Tibial artery (tissue), 4 donors: Measurements from ENCODE around the gene TMEM123.
A peak's percentile ranks its signal among the peaks of the same experiment; 100 is the strongest.

Experiments used
- DNase-seq, 2 donors: peaks; one replicate each; pipeline ENCODE4 v3.0.0-alpha.2; 2019
- H3K27ac ChIP-seq, 2 donors: fragments of 200-600 bp; sonication (generic) in 1 of 2; 1 replicate in 1 of 2; 2 replicates in 1 of 2; pipeline ENCODE4 v1.5.1; 2018 to 2019; ENCODE audit warnings: mild to moderate bottlenecking in 1 of 2
- H3K27me3 ChIP-seq, 2 donors: fragments of 200-600 bp; sonication (generic) in 1 of 2; one replicate each; pipeline versions ENCODE4 v1.5.1 to v1.6.0; 2016 to 2019
- H3K36me3 ChIP-seq, 3 donors: fragments of 200-600 bp; sonication (generic) in 2 of 3; one replicate each; pipeline ENCODE4 v1.5.1; 2016 to 2019; ENCODE audit warnings: mild to moderate bottlenecking in 2 of 3
- H3K4me1 ChIP-seq, 4 donors: fragments of 200-600 bp; sonication (generic) in 2 of 4; 1 replicate in 3 of 4; 2 replicates in 1 of 4; pipeline ENCODE4 v1.5.1; 2016 to 2019
- H3K4me3 ChIP-seq, 2 donors: fragments of 200-600 bp; sonication (generic) in 1 of 2; 1 replicate in 1 of 2; 2 replicates in 1 of 2; pipeline ENCODE4 v1.5.1; 2018 to 2019; ENCODE audit warnings: mild to moderate bottlenecking in 2 of 2
- H3K9me3 ChIP-seq, 3 donors: fragments of 200-600 bp; sonication (generic) in 1 of 3; one replicate each; pipeline ENCODE4 v1.5.1; 2016 to 2019
- intact Hi-C: fragments of 100-400 bp; cut with DNase I; formaldehyde crosslinking; loops from one replicate; pipeline ENCODE4 v1.15.0; 2023; ENCODE audit warnings: low total_unique reads
- TF ChIP-seq, protein P1 (sequence below), 2 experiments: fragments of 200-600 bp in 1 of 2; fragments of 450-650 bp in 1 of 2; IDR thresholded peaks; one replicate each; pipeline ENCODE4 v1.5.1; 2017 to 2019; ENCODE audit warnings: antibody characterized with exemption in 2 of 2, mild to moderate bottlenecking in 1 of 2, moderate library complexity in 1 of 2

TMEM123 gene

GRCh38 chr11:102495161-102496042 is 42.8 kb upstream of the TMEM123 start:
- TF ChIP-seq, protein P1, sequence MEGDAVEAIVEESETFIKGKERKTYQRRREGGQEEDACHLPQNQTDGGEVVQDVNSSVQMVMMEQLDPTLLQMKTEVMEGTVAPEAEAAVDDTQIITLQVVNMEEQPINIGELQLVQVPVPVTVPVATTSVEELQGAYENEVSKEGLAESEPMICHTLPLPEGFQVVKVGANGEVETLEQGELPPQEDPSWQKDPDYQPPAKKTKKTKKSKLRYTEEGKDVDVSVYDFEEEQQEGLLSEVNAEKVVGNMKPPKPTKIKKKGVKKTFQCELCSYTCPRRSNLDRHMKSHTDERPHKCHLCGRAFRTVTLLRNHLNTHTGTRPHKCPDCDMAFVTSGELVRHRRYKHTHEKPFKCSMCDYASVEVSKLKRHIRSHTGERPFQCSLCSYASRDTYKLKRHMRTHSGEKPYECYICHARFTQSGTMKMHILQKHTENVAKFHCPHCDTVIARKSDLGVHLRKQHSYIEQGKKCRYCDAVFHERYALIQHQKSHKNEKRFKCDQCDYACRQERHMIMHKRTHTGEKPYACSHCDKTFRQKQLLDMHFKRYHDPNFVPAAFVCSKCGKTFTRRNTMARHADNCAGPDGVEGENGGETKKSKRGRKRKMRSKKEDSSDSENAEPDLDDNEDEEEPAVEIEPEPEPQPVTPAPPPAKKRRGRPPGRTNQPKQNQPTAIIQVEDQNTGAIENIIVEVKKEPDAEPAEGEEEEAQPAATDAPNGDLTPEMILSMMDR (IDR thresholded peaks at IDR 0.05), result peak; percentile 66 to 84
- Histone ChIP-seq H3K27ac (no peak overlapping the region), H3K4me1 (no peaks in the 10 kb centered on the region), H3K4me3 (no peak overlapping the region), H3K36me3 (no peaks in the 10 kb centered on the region), H3K9me3 (no peaks in the 10 kb centered on the region), H3K27me3 (peaks cover 0 to 2% of the 10 kb centered on the region in 2 donors)
- no peak for DNase-seq
- intact Hi-C loops, result loop anchor here (2.0 to 5.0 kb wide), 2 partner anchors 153 to 208 kb away; no protein-coding TSS in a partner anchor

GRCh38 chr11:102494216-102494615 is 41.7 kb upstream of the TMEM123 start:
- Histone ChIP-seq H3K36me3 (no peaks in the 10 kb centered on the region), H3K4me1 (no peaks in the 10 kb centered on the region), H3K4me3 (no peak overlapping the region), H3K27me3 (peaks cover 0 to 2% of the 10 kb centered on the region in 2 donors), H3K9me3 (no peaks in the 10 kb centered on the region), H3K27ac (no peak overlapping the region)
- TF ChIP-seq, protein P1 (IDR thresholded peaks at IDR 0.05), result no peak
- intact Hi-C loops, result loop anchor here (2.0 to 5.0 kb wide), 2 partner anchors 102 to 151 kb away; no protein-coding TSS in a partner anchor
- DNase-seq, result no peak

- H3K27ac ChIP-seq, result no peak overlapping the region
- no peak for DNase-seq
- H3K4me3 ChIP-seq, result no peak overlapping the region
- no peaks in the 10 kb centered on the region for H3K4me1 ChIP-seq
- H3K27me3 ChIP-seq, result peaks cover 0 to 2% of the 10 kb centered on the region in 2 donors
- TF ChIP-seq, protein P1 (IDR thresholded peaks at IDR 0.05), result no peak
- intact Hi-C loops, result loop anchor here (5.0 kb wide), 1 partner anchor 101 kb away; no protein-coding TSS in a partner anchor
- H3K9me3 ChIP-seq, result no peaks in the 10 kb centered on the region
- no peaks in the 10 kb centered on the region for H3K36me3 ChIP-seq
Measured at GRCh38 chr11:102493524-102493923, 41.0 kb upstream of the TMEM123 start.

DNA sequence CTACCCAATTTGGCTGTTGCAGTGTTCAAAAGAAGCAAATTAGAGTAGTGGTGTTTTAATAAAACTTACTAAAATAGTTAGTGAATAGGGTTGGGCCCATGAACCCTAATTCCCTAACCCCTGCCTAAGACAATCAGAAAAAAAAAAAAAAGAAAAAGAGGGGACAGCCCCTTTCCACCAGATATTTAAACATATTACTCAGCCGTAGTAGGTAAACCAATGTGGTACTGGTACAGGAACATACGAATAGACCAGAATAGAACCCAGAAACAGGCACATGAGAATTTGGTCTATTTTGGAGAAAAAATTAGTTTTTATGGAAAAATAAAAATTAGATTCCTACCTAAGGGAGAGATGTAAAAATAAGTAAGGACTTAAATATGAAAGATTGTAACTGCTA is 39.4 kb upstream of the TMEM123 start:
- no peak for DNase-seq
- no peak overlapping the region for H3K4me3 ChIP-seq
- no peaks in the 10 kb centered on the region for H3K36me3 ChIP-seq
- H3K4me1 ChIP-seq, result no peaks in the 10 kb centered on the region
- TF ChIP-seq, protein P1 (IDR thresholded peaks at IDR 0.05), result no peak
- H3K27ac ChIP-seq, result no peak overlapping the region
- H3K9me3 ChIP-seq, result no peaks in the 10 kb centered on the region
- intact Hi-C loops, result loop anchor here (5.0 kb wide), 1 partner anchor 100 kb away; no protein-coding TSS in a partner anchor
- peaks cover 0 to 2% of the 10 kb centered on the region in 2 donors for H3K27me3 ChIP-seq

DNA sequence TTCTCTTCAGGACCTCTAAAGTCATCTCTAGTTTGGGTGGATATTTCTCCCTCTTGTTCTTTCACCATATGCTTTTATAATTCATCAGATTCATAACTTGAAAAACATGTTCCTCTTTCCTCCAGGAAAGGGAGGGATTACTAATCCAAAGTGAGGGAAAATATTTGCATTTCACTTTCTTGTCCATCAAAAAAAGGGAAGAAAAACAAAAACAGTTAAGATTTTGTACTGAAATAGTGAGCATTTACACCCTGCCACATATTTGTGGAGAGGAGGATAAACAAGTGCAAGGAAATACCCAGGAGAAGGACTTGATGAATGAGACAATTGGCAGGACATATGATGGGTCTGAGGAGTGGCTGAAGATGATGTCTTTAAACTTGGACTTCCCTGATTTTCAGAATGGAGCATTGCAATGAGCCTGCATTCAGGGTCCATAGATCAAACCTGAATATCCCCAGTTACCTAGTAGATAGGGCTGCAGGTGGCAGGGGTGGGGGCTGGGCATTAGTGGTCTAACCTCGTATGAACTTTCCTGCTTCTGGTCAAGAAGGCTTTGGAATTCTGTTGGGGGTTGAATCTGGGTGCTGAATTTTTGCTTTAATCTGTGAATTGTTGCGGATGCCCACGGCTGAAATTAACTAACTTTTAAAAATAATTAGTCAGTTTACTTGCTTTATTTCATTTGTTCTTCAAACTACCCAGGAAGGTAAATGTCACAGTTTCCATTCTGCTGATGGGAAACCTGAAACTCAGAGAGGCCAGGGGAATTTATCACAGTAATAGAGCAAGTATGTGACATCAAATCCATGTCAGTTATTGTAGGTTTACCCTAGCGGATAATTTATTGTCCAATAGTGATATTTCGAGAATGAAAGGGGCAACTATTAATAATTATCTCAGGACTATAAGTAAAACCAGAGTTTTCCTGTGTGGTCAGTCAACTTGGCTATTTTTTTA is 36.9 kb upstream of the TMEM123 start:
- no peak overlapping the region for H3K27ac ChIP-seq
- DNase-seq, result no peak
- TF ChIP-seq, protein P1 (IDR thresholded peaks at IDR 0.05), result no peak
- H3K4me3 ChIP-seq, result no peak overlapping the region
- H3K27me3 ChIP-seq, result no peaks in the 10 kb centered on the region
- H3K4me1 ChIP-seq, result no peaks in the 10 kb centered on the region
- H3K36me3 ChIP-seq, result no peaks in the 10 kb centered on the region
- intact Hi-C loops, result loop anchor here (5.0 kb wide), 1 partner anchor 97 kb away; no protein-coding TSS in a partner anchor
- H3K9me3 ChIP-seq, result no peaks in the 10 kb centered on the region
